H9 (cell line): ENCODE measurements around the gene PHF21A. TPM values are rescaled to one million over a fixed set of nuclear protein-coding genes. Genes with fewer than 3 reads are reported as not detected.

ENCODE experiments used
- DNase-seq: peaks from one replicate; pipeline ENCODE4 v3.0.0-alpha.2; 2017
- H2AFZ ChIP-seq: one replicate; pipeline ENCODE4 v1.6.1; 2013; ENCODE audit warnings: mild to moderate bottlenecking, low read length, control low read depth, moderate library complexity
- H2AK5ac ChIP-seq: 2 replicates; pipeline ENCODE4 v1.6.1; 2013; ENCODE audit warnings: low read length, control low read depth, mixed read lengths; ENCODE audit not compliant: insufficient read length
- H2BK120ac ChIP-seq: one replicate; pipeline ENCODE4 v1.6.1; 2013; ENCODE audit warnings: low read depth, mild to moderate bottlenecking, low read length, control low read depth, inconsistent platforms; ENCODE audit not compliant: poor library complexity, severe bottlenecking
- H2BK12ac ChIP-seq: 2 replicates; pipeline ENCODE4 v1.6.1; 2013; ENCODE audit warnings: low read length, control low read depth, mixed read lengths, low read depth; ENCODE audit not compliant: insufficient read length
- H2BK15ac ChIP-seq: 2 replicates; pipeline ENCODE4 v1.6.1; 2013; ENCODE audit warnings: low read depth, low read length, control low read depth
- H2BK20ac ChIP-seq: one replicate; pipeline ENCODE4 v1.6.1; 2013; ENCODE audit warnings: low read depth, mild to moderate bottlenecking, low read length, control low read depth, inconsistent platforms; ENCODE audit not compliant: poor library complexity, severe bottlenecking
- H2BK5ac ChIP-seq: 2 replicates; pipeline ENCODE4 v1.6.1; 2013; ENCODE audit warnings: low read length, control low read depth, mixed read lengths; ENCODE audit not compliant: insufficient read length
- H3K14ac ChIP-seq: 2 replicates; pipeline ENCODE4 v1.6.1; 2013; ENCODE audit warnings: low read length, control low read depth; ENCODE audit not compliant: insufficient read depth
- H3K18ac ChIP-seq: 2 replicates; pipeline ENCODE4 v1.6.1; 2013; ENCODE audit warnings: low read depth, mild to moderate bottlenecking, mixed read lengths, low read length, control low read depth; ENCODE audit not compliant: insufficient read length
- H3K23ac ChIP-seq: 2 replicates; pipeline ENCODE4 v1.6.1; 2013; ENCODE audit warnings: low read length, control low read depth, mixed read lengths, low read depth; ENCODE audit not compliant: insufficient read length
- H3K23me2 ChIP-seq: 2 replicates; pipeline ENCODE4 v1.6.1; 2013; ENCODE audit warnings: low read depth, mild to moderate bottlenecking, mixed read lengths, low read length, control low read depth; ENCODE audit not compliant: insufficient read length, poor library complexity, severe bottlenecking
- H3K27ac ChIP-seq: 2 replicates; pipeline ENCODE4 v1.5.1; 2013; ENCODE audit warnings: low read length, control low read depth, mixed read lengths, low read depth; ENCODE audit not compliant: insufficient read length
- H3K27me3 ChIP-seq: 2 replicates; pipeline ENCODE4 v1.6.1; 2013; ENCODE audit warnings: low read length, control low read depth, inconsistent platforms; ENCODE audit not compliant: insufficient read depth
- H3K4ac ChIP-seq: 2 replicates; pipeline ENCODE4 v1.6.1; 2013; ENCODE audit warnings: low read depth, mild to moderate bottlenecking, control low read depth, inconsistent platforms, low read length, moderate library complexity
- H3K4me1 ChIP-seq: 2 replicates; pipeline ENCODE4 v1.6.1; 2013; ENCODE audit warnings: low read length, control low read depth, inconsistent platforms; ENCODE audit not compliant: insufficient read depth
- H3K4me2 ChIP-seq: 2 replicates; pipeline ENCODE4 v1.6.1; 2013; ENCODE audit warnings: low read length, control low read depth, mixed read lengths; ENCODE audit not compliant: insufficient read length, insufficient read depth
- H3K56ac ChIP-seq: 2 replicates; pipeline ENCODE4 v1.6.1; 2013; ENCODE audit warnings: low read depth, mild to moderate bottlenecking, mixed read lengths, low read length, control low read depth; ENCODE audit not compliant: insufficient read length
- H3K79me1 ChIP-seq: 2 replicates; pipeline ENCODE4 v1.6.1; 2013; ENCODE audit warnings: low read depth, mild to moderate bottlenecking, moderate library complexity, low read length, control low read depth, inconsistent platforms; ENCODE audit not compliant: insufficient read depth, poor library complexity, severe bottlenecking
- H3K79me2 ChIP-seq: 2 replicates; pipeline ENCODE4 v1.6.1; 2013; ENCODE audit warnings: low read length, control low read depth, inconsistent platforms; ENCODE audit not compliant: insufficient read depth
- H3K9ac ChIP-seq: 2 replicates; pipeline ENCODE4 v1.6.1; 2013; ENCODE audit warnings: low read length, control low read depth, mixed read lengths; ENCODE audit not compliant: insufficient read length; ENCODE audit errors: extremely low read depth
- H3K9me3 ChIP-seq: one replicate; pipeline ENCODE4 v1.6.1; 2013; ENCODE audit warnings: low read depth, low read length, inconsistent platforms; ENCODE audit not compliant: control insufficient read depth
- H3T11ph ChIP-seq: one replicate; pipeline ENCODE4 v1.6.1; 2013; ENCODE audit warnings: mild to moderate bottlenecking, low read length, control low read depth, inconsistent platforms
- H4K20me1 ChIP-seq: one replicate; pipeline ENCODE4 v1.6.1; 2013; ENCODE audit not compliant: control insufficient read depth, insufficient read length, insufficient read depth
- H4K5ac ChIP-seq: 2 replicates; pipeline ENCODE4 v1.6.1; 2013; ENCODE audit warnings: low read depth, mild to moderate bottlenecking, mixed read lengths, low read length, control low read depth; ENCODE audit not compliant: insufficient read length
- H4K8ac ChIP-seq: replicated peaks from 2 replicates; pipeline ENCODE4 v1.6.1; 2013; ENCODE audit warnings: low read length, control low read depth, mixed read lengths, low read depth; ENCODE audit not compliant: insufficient read length
- H4K91ac ChIP-seq: 2 replicates; pipeline ENCODE4 v1.6.1; 2013; ENCODE audit warnings: low read depth, mild to moderate bottlenecking, moderate library complexity, mixed read lengths, low read length, control low read depth; ENCODE audit not compliant: insufficient read length
- H3K27ac Mint-ChIP-seq, 3 experiments: 2 replicates in 2 of 3; 3 replicates in 1 of 3; pipeline ENCODE4 v1.8.0; 2020 to 2021; ENCODE audit warnings: mixed read lengths in 3 of 3, mild to moderate bottlenecking in 1 of 3, moderate library complexity in 1 of 3
- H3K27me3 Mint-ChIP-seq: 2 replicates; pipeline ENCODE4 v1.8.0; 2021; ENCODE audit warnings: low read depth, mild to moderate bottlenecking, moderate library complexity, mixed read lengths
- H3K36me3 Mint-ChIP-seq, 3 experiments: 2 replicates in 2 of 3; 3 replicates in 1 of 3; pipeline ENCODE4 v1.8.0; 2020 to 2021; ENCODE audit warnings: low read depth in 3 of 3, mixed read lengths in 3 of 3; ENCODE audit not compliant: insufficient read depth in 1 of 3
- H3K4me1 Mint-ChIP-seq, 2 experiments: 2 replicates each; pipeline ENCODE4 v1.8.0; 2020; ENCODE audit warnings: mixed read lengths in 2 of 2
- H3K4me3 Mint-ChIP-seq, 2 experiments: 2 replicates in 1 of 2; 3 replicates in 1 of 2; pipeline ENCODE4 v1.8.0; 2020 to 2021; ENCODE audit warnings: mild to moderate bottlenecking in 2 of 2, mixed read lengths in 2 of 2, moderate library complexity in 1 of 2
- H3K9me3 Mint-ChIP-seq, 2 experiments: 2 replicates in 1 of 2; 3 replicates in 1 of 2; pipeline ENCODE4 v1.8.0; 2020; ENCODE audit warnings: mild to moderate bottlenecking in 2 of 2, mixed read lengths in 2 of 2, moderate library complexity in 1 of 2
- WGBS: extraction: QIAGEN DNeasy Blood & Tissue Kit; methylation state at CpG from one replicate; pipeline ENCODE4 v1.1.7; 2013; ENCODE audit warnings: missing lambda C conversion rate, low lambda C conversion rate, mixed read lengths; ENCODE audit not compliant: insufficient read length; ENCODE audit errors: extremely low coverage; 5-methylcytosine and 5-hydroxymethylcytosine counted together
- total RNA-seq: library from RNA; stranded (reverse); gene quantifications from 2 replicates; pipeline ENCODE4 v1.2.1, GENCODE V29; 2021
- TF ChIP-seq, protein P1 (sequence below): fragments of 200-600 bp; sonication (generic); conservative IDR thresholded peaks from 3 replicates; pipeline ENCODE4 v1.8.0; 2021; ENCODE audit warnings: antibody characterized with exemption, mild to moderate bottlenecking

Gene PHF21A
- total RNA-seq, 1 experiment from 2014 or later = 33.8 TPM

DNA sequence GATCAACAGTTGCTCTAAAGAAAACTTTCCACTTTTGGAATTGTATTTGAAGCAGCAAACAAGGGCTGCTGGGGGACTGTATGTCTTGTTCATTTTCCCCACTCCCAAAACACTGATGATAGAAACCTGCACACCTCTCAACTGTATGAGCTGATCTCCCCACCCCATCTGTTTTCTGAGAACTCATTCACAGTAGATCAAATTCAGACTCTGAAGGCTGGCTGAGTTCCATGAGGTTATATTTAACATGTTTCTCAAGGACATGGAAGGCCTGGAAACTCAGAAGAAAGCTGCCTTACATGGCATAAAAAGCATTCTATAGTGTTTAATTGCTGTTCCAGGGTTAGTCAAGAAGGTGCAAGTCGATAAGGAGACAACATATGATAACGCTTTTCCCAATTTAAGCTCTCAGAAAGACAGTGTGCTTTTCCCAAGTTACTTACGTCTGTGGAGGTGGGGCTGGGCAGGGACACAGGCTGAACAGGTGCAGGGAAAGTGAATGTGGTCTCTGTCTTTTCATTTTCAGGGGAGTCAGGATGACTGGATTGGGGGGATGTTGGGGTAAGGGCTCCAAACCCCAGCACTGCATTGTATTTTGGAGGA, 175.8 kb downstream of the PHF21A start:
- no peak overlapping the region for H3K56ac ChIP-seq
- H3K79me2 ChIP-seq = no peaks in the 10 kb centered on the region
- no peaks in the 10 kb centered on the region for H4K20me1 ChIP-seq
- TF ChIP-seq, protein P1, sequence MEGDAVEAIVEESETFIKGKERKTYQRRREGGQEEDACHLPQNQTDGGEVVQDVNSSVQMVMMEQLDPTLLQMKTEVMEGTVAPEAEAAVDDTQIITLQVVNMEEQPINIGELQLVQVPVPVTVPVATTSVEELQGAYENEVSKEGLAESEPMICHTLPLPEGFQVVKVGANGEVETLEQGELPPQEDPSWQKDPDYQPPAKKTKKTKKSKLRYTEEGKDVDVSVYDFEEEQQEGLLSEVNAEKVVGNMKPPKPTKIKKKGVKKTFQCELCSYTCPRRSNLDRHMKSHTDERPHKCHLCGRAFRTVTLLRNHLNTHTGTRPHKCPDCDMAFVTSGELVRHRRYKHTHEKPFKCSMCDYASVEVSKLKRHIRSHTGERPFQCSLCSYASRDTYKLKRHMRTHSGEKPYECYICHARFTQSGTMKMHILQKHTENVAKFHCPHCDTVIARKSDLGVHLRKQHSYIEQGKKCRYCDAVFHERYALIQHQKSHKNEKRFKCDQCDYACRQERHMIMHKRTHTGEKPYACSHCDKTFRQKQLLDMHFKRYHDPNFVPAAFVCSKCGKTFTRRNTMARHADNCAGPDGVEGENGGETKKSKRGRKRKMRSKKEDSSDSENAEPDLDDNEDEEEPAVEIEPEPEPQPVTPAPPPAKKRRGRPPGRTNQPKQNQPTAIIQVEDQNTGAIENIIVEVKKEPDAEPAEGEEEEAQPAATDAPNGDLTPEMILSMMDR = no peak
- no CpG with 5 or more reads among the region's 3 CpGs for WGBS
- no peak overlapping the region for H3K9ac ChIP-seq
- Mint-ChIP-seq H3K27me3 (no peaks in the 10 kb centered on the region), H3K27ac (no peak overlapping the region; a peak in 1 of 7 replicates), H3K4me3 (no peak overlapping the region), H3K36me3 (peaks cover 9 to 60% (median 34%) of the 10 kb centered on the region in 3 experiments; a peak in 5 of 7 replicates), H3K9me3 (no peaks in the 10 kb centered on the region), H3K4me1 (no peaks in the 10 kb centered on the region)
- H3K4me2 ChIP-seq = no peak overlapping the region
- no peak overlapping the region for H3T11ph ChIP-seq
- no peak overlapping the region for H3K23ac ChIP-seq
- no peaks in the 10 kb centered on the region for H3K23me2 ChIP-seq
- H3K27ac ChIP-seq = no peak overlapping the region
- H2AK5ac ChIP-seq = no peak overlapping the region
- H2BK20ac ChIP-seq = no peak overlapping the region
- DNase-seq = no peak
- no peak overlapping the region for H3K14ac ChIP-seq
- no peaks in the 10 kb centered on the region for H3K9me3 ChIP-seq
- no peaks in the 10 kb centered on the region for H3K4me1 ChIP-seq
- H2BK15ac ChIP-seq = no peak overlapping the region
- H2AFZ ChIP-seq = no peak overlapping the region
- no peak overlapping the region for H3K18ac ChIP-seq
- no peak overlapping the region for H3K4ac ChIP-seq
- no peak overlapping the region for H2BK120ac ChIP-seq
- H4K5ac ChIP-seq = no peak overlapping the region
- no peak overlapping the region for H2BK5ac ChIP-seq
- no peaks in the 10 kb centered on the region for H3K27me3 ChIP-seq
- no peak overlapping the region for H4K91ac ChIP-seq
- no peak overlapping the region for H2BK12ac ChIP-seq
- no peak overlapping the region for H4K8ac ChIP-seq
- H3K79me1 ChIP-seq = no peaks in the 10 kb centered on the region
